ENCODE measurements around the gene ZSWIM1. TPM values are rescaled to one million over a fixed set of nuclear protein-coding genes. Genes with fewer than 3 reads are reported as not detected.

Gene ZSWIM1
- total RNA-seq, 1 donor from 2014 or later, result 15.1 TPM

DNA sequence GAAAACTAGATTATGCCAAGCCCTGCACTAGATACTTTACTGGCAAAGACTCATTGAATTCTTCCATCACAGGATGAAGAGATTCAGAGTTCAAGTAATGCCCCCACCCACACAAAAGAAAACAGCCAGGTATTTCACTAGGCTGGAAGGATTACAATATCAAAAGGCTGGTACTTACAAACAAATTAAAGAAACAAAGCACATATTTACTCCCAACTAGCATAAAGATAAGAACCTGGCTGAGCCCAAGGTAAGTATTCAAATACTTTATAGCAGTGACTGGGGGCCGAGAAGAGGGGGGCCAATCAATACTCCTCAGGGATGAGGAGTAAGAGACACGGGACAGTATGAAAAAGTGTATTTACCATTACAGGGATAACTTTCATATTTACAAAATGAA is 27.5 kb upstream of the ZSWIM1 start:
- H3K27ac Mint-ChIP-seq, result no peak overlapping the region

DNA sequence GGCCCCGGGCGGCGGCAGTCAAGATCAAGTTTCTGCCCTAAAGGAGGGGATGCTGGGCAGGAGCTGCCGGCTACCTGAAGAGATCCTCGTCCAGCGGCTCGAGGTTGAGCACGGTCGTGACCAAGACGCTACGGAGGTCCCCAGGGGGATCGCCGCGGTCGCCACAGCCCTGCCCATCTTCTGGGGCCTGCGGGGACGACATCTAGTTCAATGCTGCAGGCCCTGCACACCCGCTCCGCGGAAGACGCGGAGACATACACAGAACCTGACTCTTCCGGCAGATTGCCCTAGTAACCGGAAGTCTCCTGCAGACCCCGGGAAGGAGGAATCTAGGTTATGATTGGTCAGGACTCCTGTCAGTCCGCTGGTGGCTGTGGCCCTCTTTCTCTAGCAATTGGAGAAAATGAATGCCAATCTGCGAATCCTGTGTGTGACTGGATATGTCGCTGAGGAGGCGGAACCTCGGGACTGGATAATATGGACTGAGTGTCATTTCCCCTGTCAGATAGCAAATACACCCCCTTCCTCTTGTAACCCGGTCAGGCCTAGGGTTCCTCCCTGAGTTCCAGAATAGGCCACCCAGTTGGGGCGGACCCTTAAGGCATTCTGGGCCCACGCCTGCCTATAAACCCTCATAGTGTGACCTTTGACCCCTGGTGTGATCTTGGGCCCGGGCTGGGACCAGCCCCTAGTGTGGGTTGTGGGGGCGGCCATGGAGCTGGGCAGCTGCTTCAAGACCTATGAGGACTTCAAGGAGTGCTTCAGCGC is 23.7 kb upstream of the ZSWIM1 start, which contains the start of the genes ACOT8 and ZSWIM3:
ACOT8 (minus strand) TSS at position 279 of the 768 bp plus-strand sequence; CDS start at position 202, 77 bp downstream.
ZSWIM3 (plus strand) TSS at position 501 of the 768 bp plus-strand sequence; CDS start at position 713, 212 bp downstream.
- H3K27me3 Mint-ChIP-seq, result no peaks in the 10 kb centered on the region
- TF ChIP-seq, protein P1, sequence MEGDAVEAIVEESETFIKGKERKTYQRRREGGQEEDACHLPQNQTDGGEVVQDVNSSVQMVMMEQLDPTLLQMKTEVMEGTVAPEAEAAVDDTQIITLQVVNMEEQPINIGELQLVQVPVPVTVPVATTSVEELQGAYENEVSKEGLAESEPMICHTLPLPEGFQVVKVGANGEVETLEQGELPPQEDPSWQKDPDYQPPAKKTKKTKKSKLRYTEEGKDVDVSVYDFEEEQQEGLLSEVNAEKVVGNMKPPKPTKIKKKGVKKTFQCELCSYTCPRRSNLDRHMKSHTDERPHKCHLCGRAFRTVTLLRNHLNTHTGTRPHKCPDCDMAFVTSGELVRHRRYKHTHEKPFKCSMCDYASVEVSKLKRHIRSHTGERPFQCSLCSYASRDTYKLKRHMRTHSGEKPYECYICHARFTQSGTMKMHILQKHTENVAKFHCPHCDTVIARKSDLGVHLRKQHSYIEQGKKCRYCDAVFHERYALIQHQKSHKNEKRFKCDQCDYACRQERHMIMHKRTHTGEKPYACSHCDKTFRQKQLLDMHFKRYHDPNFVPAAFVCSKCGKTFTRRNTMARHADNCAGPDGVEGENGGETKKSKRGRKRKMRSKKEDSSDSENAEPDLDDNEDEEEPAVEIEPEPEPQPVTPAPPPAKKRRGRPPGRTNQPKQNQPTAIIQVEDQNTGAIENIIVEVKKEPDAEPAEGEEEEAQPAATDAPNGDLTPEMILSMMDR (IDR thresholded peaks at IDR 0.05; ENCODE audit: unreplicated experiment), result no peak
- no peaks in the 10 kb centered on the region for H3K9me3 Mint-ChIP-seq (ENCODE audit: low read depth)

More for the DNA sequence above, 27.5 kb upstream of the ZSWIM1 start:
- Mint-ChIP-seq H3K27me3 (no peaks in the 10 kb centered on the region), H3K4me3 (ENCODE audit: low read depth) (no peak overlapping the region), H3K36me3 (ENCODE audit: insufficient read depth) (no peaks in the 10 kb centered on the region), H3K9me3 (ENCODE audit: low read depth) (no peaks in the 10 kb centered on the region), H3K4me1 (ENCODE audit: low read depth) (peaks cover 21% of the 10 kb centered on the region)
- TF ChIP-seq, protein P1 (IDR thresholded peaks at IDR 0.05; ENCODE audit: unreplicated experiment), result no peak
- DNase-seq (ENCODE audit: low spot score, unreplicated experiment), result no peak

DNA sequence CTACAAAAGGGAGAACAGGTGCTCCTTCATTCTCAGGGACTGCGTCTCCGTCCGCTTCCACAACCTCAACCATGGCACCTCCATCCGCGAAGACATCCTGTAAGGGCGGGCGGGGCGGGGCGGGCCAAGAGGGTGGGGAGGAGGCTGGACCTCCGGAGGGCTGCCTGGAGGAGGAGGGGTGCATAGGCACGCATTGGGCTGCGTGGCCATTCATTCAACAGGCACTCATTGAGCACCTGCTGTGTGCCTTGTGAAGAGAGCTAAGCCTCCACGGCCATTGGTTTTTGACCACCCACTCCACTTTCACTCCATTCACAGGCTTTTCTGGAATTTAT is 23.2 kb upstream of the ZSWIM1 start:
- Mint-ChIP-seq H3K9me3 (ENCODE audit: low read depth) (no peaks in the 10 kb centered on the region), H3K27ac (peak overlapping the region; percentile 92), H3K27me3 (no peaks in the 10 kb centered on the region), H3K4me3 (ENCODE audit: low read depth) (peak overlapping the region; percentile 93), H3K36me3 (ENCODE audit: insufficient read depth) (no peaks in the 10 kb centered on the region), H3K4me1 (ENCODE audit: low read depth) (peaks cover 24% of the 10 kb centered on the region)
- TF ChIP-seq, protein P1 (IDR thresholded peaks at IDR 0.05; ENCODE audit: unreplicated experiment), result no peak
- no peak for DNase-seq (ENCODE audit: low spot score, unreplicated experiment)

More for the DNA sequence above, 23.7 kb upstream of the ZSWIM1 start, which contains the start of the genes ACOT8 and ZSWIM3:
- H3K36me3 Mint-ChIP-seq (ENCODE audit: insufficient read depth), result no peaks in the 10 kb centered on the region
- H3K4me1 Mint-ChIP-seq (ENCODE audit: low read depth), result peaks cover 24% of the 10 kb centered on the region
- peak within 1 kb of the TSS; percentile 93 for H3K4me3 Mint-ChIP-seq (ENCODE audit: low read depth)
- H3K27ac Mint-ChIP-seq, result peak within 1 kb of the TSS; percentile 92
- DNase-seq (ENCODE audit: low spot score, unreplicated experiment), result peak; percentile 93

DNA sequence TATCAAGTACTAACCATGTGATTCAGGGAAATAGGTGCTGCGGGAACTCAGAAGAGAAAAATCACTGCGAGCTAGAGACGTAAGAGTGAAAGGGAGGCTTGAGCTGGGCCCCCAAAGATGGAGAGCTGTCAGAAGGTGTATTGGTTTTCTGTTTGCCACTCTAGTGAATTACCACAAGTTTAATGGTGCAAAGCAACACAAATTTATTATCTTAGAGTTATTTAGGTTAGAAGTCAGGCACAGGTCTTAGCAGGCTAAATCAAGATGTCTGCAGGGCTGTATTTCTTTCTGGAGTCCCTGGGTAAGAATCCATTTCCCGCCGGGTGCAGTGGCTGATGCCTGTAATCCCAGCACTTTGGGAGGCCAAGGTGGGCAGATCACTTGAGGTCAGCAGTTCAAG is 21.1 kb upstream of the ZSWIM1 start:
- TF ChIP-seq, protein P1 (IDR thresholded peaks at IDR 0.05; ENCODE audit: unreplicated experiment), result no peak
- Mint-ChIP-seq H3K4me3 (ENCODE audit: low read depth) (no peak overlapping the region), H3K4me1 (ENCODE audit: low read depth) (peaks cover 17% of the 10 kb centered on the region), H3K36me3 (ENCODE audit: insufficient read depth) (peaks cover 1% of the 10 kb centered on the region), H3K9me3 (ENCODE audit: low read depth) (no peaks in the 10 kb centered on the region), H3K27me3 (no peaks in the 10 kb centered on the region), H3K27ac (no peak overlapping the region)
- no peak for DNase-seq (ENCODE audit: low spot score, unreplicated experiment)

DNA sequence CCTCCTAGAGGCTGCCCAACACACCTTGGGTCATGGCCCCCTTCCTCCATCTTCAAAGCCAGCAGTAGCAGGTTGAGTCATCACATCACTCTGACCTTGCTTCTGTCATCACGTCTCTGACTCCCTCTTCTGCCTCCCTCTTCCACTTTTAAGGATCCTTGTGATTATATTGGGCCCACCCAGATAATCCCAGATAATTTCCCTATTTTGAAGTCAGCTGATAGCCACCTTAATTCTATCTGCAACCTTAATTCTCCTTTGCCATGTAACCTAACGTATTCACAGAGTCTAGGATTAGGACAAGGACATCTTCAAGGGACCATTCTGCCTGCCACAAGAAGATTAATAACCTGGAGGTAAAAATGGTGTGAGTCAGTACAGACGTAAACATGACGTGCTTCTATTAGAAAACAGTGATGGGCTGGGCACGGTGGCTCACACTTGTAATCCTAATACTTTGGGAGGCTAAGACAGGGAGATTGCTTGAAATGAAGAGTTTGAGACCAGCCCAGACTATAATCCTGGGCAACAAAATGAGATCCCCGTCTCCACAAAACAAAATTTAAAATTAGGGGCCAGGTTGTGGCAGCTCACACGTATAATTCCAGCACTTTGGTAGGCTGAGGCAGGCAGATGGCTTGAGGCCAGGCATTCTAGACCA is 20.3 kb upstream of the ZSWIM1 start:
- H3K4me1 Mint-ChIP-seq (ENCODE audit: low read depth), result peaks cover 17% of the 10 kb centered on the region
- TF ChIP-seq, protein P1 (IDR thresholded peaks at IDR 0.05; ENCODE audit: unreplicated experiment), result no peak
- no peak for DNase-seq (ENCODE audit: low spot score, unreplicated experiment)
- no peaks in the 10 kb centered on the region for H3K27me3 Mint-ChIP-seq
- no peaks in the 10 kb centered on the region for H3K9me3 Mint-ChIP-seq (ENCODE audit: low read depth)
- H3K27ac Mint-ChIP-seq, result no peak overlapping the region
- peaks cover 1% of the 10 kb centered on the region for H3K36me3 Mint-ChIP-seq (ENCODE audit: insufficient read depth)
- no peak overlapping the region for H3K4me3 Mint-ChIP-seq (ENCODE audit: low read depth)
